MM.1S (cell line): ENCODE data around the gene CHST11.

Experiments used
- EZH2phosphoT487 ChIP-seq: fragments of 300-600 bp; sonication (generic); IDR thresholded peaks from 2 replicates; pipeline ENCODE4 v1.6.1; 2018; ENCODE audit warnings: antibody characterized with exemption, low read length
- TF ChIP-seq, protein P1 (sequence below): fragments of 300-600 bp; sonication (generic); IDR thresholded peaks from 2 replicates; pipeline ENCODE4 v1.5.1; 2016; ENCODE audit warnings: antibody characterized with exemption, low read length, mixed read lengths

- TF ChIP-seq, protein P1, sequence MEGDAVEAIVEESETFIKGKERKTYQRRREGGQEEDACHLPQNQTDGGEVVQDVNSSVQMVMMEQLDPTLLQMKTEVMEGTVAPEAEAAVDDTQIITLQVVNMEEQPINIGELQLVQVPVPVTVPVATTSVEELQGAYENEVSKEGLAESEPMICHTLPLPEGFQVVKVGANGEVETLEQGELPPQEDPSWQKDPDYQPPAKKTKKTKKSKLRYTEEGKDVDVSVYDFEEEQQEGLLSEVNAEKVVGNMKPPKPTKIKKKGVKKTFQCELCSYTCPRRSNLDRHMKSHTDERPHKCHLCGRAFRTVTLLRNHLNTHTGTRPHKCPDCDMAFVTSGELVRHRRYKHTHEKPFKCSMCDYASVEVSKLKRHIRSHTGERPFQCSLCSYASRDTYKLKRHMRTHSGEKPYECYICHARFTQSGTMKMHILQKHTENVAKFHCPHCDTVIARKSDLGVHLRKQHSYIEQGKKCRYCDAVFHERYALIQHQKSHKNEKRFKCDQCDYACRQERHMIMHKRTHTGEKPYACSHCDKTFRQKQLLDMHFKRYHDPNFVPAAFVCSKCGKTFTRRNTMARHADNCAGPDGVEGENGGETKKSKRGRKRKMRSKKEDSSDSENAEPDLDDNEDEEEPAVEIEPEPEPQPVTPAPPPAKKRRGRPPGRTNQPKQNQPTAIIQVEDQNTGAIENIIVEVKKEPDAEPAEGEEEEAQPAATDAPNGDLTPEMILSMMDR: no peak
- no peak for TF ChIP-seq EZH2phosphoT487
These were observed 106.0 kb downstream of the CHST11 start for GRCh38 chr12:104562763-104563162.
